Astrocyte of the cerebellum (primary cell): ENCODE measurements around the gene TMEM184C.

Source experiments
- DNase-seq: peaks from one replicate; pipeline ENCODE4 v3.0.0-alpha.2; 2011; ENCODE audit warnings: low read depth
- H3K4me3 ChIP-seq: 2 replicates; pipeline ENCODE4 v1.5.1; 2011; ENCODE audit warnings: mild to moderate bottlenecking, low read depth, low read length, moderate library complexity
- CTCF ChIP-seq: IDR thresholded peaks from 2 replicates; pipeline ENCODE4 v1.5.1; 2012; ENCODE audit warnings: low read length, low read depth, moderate library complexity, mild to moderate bottlenecking; ENCODE audit errors: missing control alignments
- in situ Hi-C: cut with HindIII; loops from 2 replicates; pipeline ENCODE4 v1.10.0; 2017; ENCODE audit warnings: low sequenced_read_pairs

Gene TMEM184C

GRCh38 chr4:147629783-147630730 is 12.9 kb downstream of the TMEM184C start:
- no peak overlapping the region for H3K4me3 ChIP-seq
- no peak for DNase-seq
- in situ Hi-C loops: no loop called here
- TF ChIP-seq CTCF: no peak

- DNase-seq: no peak
- no peak for TF ChIP-seq CTCF
- in situ Hi-C loops: no loop called here
- no peak overlapping the region for H3K4me3 ChIP-seq
These were observed 15.9 kb downstream of the TMEM184C start for GRCh38 chr4:147633113-147633512.

GRCh38 chr4:147633643-147634042 is 16.4 kb downstream of the TMEM184C start:
- no peak for DNase-seq
- no peak for TF ChIP-seq CTCF
- in situ Hi-C loops: no loop called here
- H3K4me3 ChIP-seq: no peak overlapping the region

- no peak for TF ChIP-seq CTCF
- DNase-seq: no peak
- in situ Hi-C loops: no loop called here
- H3K4me3 ChIP-seq: no peak overlapping the region
These were observed 18.2 kb downstream of the TMEM184C start for GRCh38 chr4:147635348-147635747.

GRCh38 chr4:147638365-147638764 is 21.2 kb downstream of the TMEM184C start:
- DNase-seq: no peak
- no peak for TF ChIP-seq CTCF
- in situ Hi-C loops: no loop called here
- no peak overlapping the region for H3K4me3 ChIP-seq

- peak; percentile 33 for DNase-seq
- no peak overlapping the region for H3K4me3 ChIP-seq
- no peak for TF ChIP-seq CTCF
- in situ Hi-C loops: no loop called here
These were observed 21.7 kb downstream of the TMEM184C start for GRCh38 chr4:147638942-147639341.
